HepG2 (cell line): Measurements from ENCODE around the gene PLEKHG2. TPM values are rescaled to one million over a fixed set of nuclear protein-coding genes. Genes with fewer than 3 reads are reported as not detected.

Source experiments
- AHR ChIP-seq: IDR thresholded peaks from 2 replicates; pipeline ENCODE4 v1.6.1; 2018; ENCODE audit warnings: missing genetic modification reagents, missing compliant biosample characterization
- CBX5 ChIP-seq: sonication (generic); formaldehyde crosslinking; IDR thresholded peaks from 2 replicates; pipeline ENCODE4 v1.4.0; 2020; ENCODE audit warnings: missing genetic modification reagents, borderline replicate concordance
- CEBPB ChIP-seq: IDR thresholded peaks from 2 replicates; pipeline ENCODE4 v1.6.1; 2011; ENCODE audit warnings: low read depth, low read length, improper control_type of control experiment, borderline replicate concordance
- HNRNPH1 ChIP-seq: fragments of 200-400 bp; formaldehyde crosslinking; optimal IDR thresholded peaks from 2 replicates; pipeline ENCODE3; 2017; ENCODE audit warnings: mild to moderate bottlenecking, low read depth, low read length
- KDM2A ChIP-seq: sonication (generic); formaldehyde crosslinking; IDR thresholded peaks from 2 replicates; pipeline ENCODE4 v1.4.0; 2020; ENCODE audit warnings: low read depth, missing genetic modification reagents, borderline replicate concordance
- LCORL ChIP-seq, 2 experiments: fragments of 450-650 bp in 1 of 2; sonication (generic) in 1 of 2; formaldehyde crosslinking in 1 of 2; IDR thresholded peaks; 2 replicates each; pipeline versions ENCODE4 v1.5.0 to v1.6.1; 2017 to 2020; ENCODE audit warnings: antibody characterized with exemption in 1 of 2, missing genetic modification reagents in 1 of 2
- MXI1 ChIP-seq: IDR thresholded peaks from 3 replicates; pipeline ENCODE4 v1.6.1; 2012; ENCODE audit warnings: low read depth, low read length, inconsistent platforms, borderline replicate concordance
- NCOR1 ChIP-seq: fragments of 200-600 bp; sonication (generic); IDR thresholded peaks from 2 replicates; pipeline ENCODE4 v1.7.0; 2017; ENCODE audit warnings: antibody characterized with exemption, low read length, borderline replicate concordance
- PPARG ChIP-seq: conservative IDR thresholded peaks from 2 replicates; pipeline ENCODE4 v1.6.1; 2016; ENCODE audit warnings: missing biosample characterization, missing genetic modification reagents
- REL ChIP-seq: sonication (generic); formaldehyde crosslinking; conservative IDR thresholded peaks from 2 replicates; pipeline ENCODE4 v1.8.0; 2022; ENCODE audit warnings: mild to moderate bottlenecking, missing genetic modification reagents, moderate library complexity
- ZNF468 ChIP-seq: sonication (generic); formaldehyde crosslinking; IDR thresholded peaks from 2 replicates; pipeline ENCODE4 v1.8.0; 2022; ENCODE audit warnings: mild to moderate bottlenecking, moderate library complexity, missing genetic modification reagents
- polyA plus RNA-seq, 8 experiments: library from polyadenylated mRNA; depleted of rRNA in 3 of 8; stranded (reverse) in 7 of 8; unstranded in 1 of 8; fragments of >200 nt; fragmentation: Illumina TruSeq in 4 of 8; extraction: Trizol in 4 of 8; gene quantifications; 2 replicates each; pipeline versions ENCODE4 v1.2.1 to v1.2.3, GENCODE V29; 2011 to 2016; ENCODE audit warnings: low read depth in 4 of 8, missing spikeins in 1 of 8, mixed read lengths in 1 of 8; ENCODE audit not compliant: insufficient read depth in 1 of 8
- total RNA-seq, 5 experiments: library from RNA; depleted of rRNA; stranded (reverse); fragments of >200 nt; fragmentation: Illumina TruSeq; extraction: Trizol; gene quantifications; 2 replicates each; pipeline ENCODE4 v1.2.3, GENCODE V29; 2016; ENCODE audit warnings: low read depth in 1 of 5
- TF ChIP-seq, protein P1 (sequence below): sonication (generic); formaldehyde crosslinking; conservative IDR thresholded peaks from 2 replicates; pipeline ENCODE4 v1.8.0; 2022; ENCODE audit warnings: low read depth, missing genetic modification reagents
- TF ChIP-seq, protein P2 (sequence below): sonication (generic); formaldehyde crosslinking; IDR thresholded peaks from 2 replicates; pipeline ENCODE4 v1.4.0; 2020; ENCODE audit warnings: missing genetic modification reagents, borderline replicate concordance
- TF ChIP-seq, protein P3 (sequence below): sonication (generic); formaldehyde crosslinking; IDR thresholded peaks from 2 replicates; pipeline ENCODE4 v1.5.0; 2020; ENCODE audit warnings: mild to moderate bottlenecking, low read depth, missing genetic modification reagents, borderline replicate concordance
- TF ChIP-seq, protein P4 (sequence below): IDR thresholded peaks from 2 replicates; pipeline ENCODE4 v1.6.1; 2012; ENCODE audit warnings: low read length, improper control_type of control experiment
- TF ChIP-seq, protein P5 (sequence below): sonication (generic); formaldehyde crosslinking; IDR thresholded peaks from 2 replicates; pipeline ENCODE4 v1.8.1; 2022; ENCODE audit warnings: low read depth, mild to moderate bottlenecking, missing genetic modification reagents

Gene PLEKHG2
- total and polyA plus RNA-seq, 2 of the 13 experiments (the other 11 are each of a cell fraction or from before 2014, with no cell fraction given), result 3.6 to 6.8 TPM

DNA sequence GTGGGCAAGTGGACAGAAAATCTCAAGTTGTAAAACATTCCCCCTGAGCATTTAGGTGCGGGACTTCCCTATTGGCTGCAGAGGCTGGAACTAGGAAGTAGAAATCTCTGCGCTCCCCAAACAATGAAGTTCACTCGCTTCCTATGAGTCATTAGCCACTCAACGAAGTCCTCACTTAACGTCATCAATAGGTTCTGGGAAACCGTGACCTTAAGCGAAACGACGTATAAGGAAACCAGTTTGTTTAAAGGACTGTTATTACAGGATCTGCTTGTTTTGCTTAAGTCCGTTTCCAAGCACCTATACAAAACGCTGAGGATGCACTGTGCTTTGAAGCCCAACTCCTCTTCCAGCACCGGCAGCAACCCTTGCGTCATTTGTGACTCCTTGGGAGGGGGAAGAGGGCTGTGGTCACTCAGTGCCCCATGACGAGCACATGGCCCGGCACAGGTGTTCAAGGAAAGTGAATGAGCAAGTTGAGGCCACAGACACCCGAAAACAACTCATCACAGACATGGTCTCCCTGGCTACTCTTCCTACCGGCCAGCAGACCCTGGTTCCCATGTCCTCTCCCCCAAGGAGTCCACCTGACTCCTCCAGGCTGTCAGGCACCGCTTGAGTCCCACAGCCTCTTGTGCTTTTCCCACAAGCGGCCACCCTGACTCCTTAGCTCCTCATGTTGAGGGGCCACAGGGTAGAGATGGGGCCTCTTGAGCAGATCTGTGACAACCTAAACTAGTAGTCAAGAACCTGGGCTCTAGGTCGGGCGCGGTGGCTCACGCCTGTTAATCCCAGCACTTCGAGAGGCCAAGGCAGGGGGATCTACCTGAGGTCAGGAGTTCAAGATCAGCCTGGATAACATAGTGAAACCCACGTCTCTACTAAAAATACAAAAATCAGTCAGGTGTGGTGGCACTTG lies 18.5 kb downstream of the PLEKHG2 start (continued):
- TF ChIP-seq LCORL (IDR thresholded peaks at IDR 0.05), result no peak
- TF ChIP-seq LCORL (CRISPR knock-in tag; IDR thresholded peaks at IDR 0.05), result 0 out of 2 replicates have a peak, but pooled peaks have one; percentile 23
- no peak for TF ChIP-seq ZNF468 (CRISPR knock-in tag)
- no peak for TF ChIP-seq HNRNPH1
- TF ChIP-seq, protein P1, sequence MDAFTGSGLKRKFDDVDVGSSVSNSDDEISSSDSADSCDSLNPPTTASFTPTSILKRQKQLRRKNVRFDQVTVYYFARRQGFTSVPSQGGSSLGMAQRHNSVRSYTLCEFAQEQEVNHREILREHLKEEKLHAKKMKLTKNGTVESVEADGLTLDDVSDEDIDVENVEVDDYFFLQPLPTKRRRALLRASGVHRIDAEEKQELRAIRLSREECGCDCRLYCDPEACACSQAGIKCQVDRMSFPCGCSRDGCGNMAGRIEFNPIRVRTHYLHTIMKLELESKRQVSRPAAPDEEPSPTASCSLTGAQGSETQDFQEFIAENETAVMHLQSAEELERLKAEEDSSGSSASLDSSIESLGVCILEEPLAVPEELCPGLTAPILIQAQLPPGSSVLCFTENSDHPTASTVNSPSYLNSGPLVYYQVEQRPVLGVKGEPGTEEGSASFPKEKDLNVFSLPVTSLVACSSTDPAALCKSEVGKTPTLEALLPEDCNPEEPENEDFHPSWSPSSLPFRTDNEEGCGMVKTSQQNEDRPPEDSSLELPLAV, result no peak
- no peak for TF ChIP-seq NCOR1
- no peak for TF ChIP-seq AHR (CRISPR knock-in tag)
- TF ChIP-seq, protein P2, sequence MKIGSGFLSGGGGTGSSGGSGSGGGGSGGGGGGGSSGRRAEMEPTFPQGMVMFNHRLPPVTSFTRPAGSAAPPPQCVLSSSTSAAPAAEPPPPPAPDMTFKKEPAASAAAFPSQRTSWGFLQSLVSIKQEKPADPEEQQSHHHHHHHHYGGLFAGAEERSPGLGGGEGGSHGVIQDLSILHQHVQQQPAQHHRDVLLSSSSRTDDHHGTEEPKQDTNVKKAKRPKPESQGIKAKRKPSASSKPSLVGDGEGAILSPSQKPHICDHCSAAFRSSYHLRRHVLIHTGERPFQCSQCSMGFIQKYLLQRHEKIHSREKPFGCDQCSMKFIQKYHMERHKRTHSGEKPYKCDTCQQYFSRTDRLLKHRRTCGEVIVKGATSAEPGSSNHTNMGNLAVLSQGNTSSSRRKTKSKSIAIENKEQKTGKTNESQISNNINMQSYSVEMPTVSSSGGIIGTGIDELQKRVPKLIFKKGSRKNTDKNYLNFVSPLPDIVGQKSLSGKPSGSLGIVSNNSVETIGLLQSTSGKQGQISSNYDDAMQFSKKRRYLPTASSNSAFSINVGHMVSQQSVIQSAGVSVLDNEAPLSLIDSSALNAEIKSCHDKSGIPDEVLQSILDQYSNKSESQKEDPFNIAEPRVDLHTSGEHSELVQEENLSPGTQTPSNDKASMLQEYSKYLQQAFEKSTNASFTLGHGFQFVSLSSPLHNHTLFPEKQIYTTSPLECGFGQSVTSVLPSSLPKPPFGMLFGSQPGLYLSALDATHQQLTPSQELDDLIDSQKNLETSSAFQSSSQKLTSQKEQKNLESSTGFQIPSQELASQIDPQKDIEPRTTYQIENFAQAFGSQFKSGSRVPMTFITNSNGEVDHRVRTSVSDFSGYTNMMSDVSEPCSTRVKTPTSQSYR (CRISPR knock-in tag), result no peak
- peak; percentile 73; the same call in 1 of the 2 replicates for TF ChIP-seq KDM2A
- TF ChIP-seq PPARG, result no peak
- TF ChIP-seq, protein P3, sequence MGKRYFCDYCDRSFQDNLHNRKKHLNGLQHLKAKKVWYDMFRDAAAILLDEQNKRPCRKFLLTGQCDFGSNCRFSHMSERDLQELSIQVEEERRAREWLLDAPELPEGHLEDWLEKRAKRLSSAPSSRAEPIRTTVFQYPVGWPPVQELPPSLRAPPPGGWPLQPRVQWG (CRISPR knock-in tag), result no peak
- TF ChIP-seq MXI1, result peak; percentile 22; the same call in 1 of the 3 replicates
- TF ChIP-seq, protein P4, sequence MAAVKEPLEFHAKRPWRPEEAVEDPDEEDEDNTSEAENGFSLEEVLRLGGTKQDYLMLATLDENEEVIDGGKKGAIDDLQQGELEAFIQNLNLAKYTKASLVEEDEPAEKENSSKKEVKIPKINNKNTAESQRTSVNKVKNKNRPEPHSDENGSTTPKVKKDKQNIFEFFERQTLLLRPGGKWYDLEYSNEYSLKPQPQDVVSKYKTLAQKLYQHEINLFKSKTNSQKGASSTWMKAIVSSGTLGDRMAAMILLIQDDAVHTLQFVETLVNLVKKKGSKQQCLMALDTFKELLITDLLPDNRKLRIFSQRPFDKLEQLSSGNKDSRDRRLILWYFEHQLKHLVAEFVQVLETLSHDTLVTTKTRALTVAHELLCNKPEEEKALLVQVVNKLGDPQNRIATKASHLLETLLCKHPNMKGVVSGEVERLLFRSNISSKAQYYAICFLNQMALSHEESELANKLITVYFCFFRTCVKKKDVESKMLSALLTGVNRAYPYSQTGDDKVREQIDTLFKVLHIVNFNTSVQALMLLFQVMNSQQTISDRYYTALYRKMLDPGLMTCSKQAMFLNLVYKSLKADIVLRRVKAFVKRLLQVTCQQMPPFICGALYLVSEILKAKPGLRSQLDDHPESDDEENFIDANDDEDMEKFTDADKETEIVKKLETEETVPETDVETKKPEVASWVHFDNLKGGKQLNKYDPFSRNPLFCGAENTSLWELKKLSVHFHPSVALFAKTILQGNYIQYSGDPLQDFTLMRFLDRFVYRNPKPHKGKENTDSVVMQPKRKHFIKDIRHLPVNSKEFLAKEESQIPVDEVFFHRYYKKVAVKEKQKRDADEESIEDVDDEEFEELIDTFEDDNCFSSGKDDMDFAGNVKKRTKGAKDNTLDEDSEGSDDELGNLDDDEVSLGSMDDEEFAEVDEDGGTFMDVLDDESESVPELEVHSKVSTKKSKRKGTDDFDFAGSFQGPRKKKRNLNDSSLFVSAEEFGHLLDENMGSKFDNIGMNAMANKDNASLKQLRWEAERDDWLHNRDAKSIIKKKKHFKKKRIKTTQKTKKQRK, result no peak
- TF ChIP-seq, protein P5, sequence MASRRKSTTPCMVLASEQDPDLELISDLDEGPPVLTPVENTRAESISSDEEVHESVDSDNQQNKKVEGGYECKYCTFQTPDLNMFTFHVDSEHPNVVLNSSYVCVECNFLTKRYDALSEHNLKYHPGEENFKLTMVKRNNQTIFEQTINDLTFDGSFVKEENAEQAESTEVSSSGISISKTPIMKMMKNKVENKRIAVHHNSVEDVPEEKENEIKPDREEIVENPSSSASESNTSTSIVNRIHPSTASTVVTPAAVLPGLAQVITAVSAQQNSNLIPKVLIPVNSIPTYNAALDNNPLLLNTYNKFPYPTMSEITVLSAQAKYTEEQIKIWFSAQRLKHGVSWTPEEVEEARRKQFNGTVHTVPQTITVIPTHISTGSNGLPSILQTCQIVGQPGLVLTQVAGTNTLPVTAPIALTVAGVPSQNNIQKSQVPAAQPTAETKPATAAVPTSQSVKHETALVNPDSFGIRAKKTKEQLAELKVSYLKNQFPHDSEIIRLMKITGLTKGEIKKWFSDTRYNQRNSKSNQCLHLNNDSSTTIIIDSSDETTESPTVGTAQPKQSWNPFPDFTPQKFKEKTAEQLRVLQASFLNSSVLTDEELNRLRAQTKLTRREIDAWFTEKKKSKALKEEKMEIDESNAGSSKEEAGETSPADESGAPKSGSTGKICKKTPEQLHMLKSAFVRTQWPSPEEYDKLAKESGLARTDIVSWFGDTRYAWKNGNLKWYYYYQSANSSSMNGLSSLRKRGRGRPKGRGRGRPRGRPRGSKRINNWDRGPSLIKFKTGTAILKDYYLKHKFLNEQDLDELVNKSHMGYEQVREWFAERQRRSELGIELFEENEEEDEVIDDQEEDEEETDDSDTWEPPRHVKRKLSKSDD, result no peak
- TF ChIP-seq CEBPB, result peak; percentile 41; the same call in 1 of the 2 replicates
- no peak for TF ChIP-seq REL (CRISPR knock-in tag)
- no peak for TF ChIP-seq CBX5 (CRISPR knock-in tag)
